SK-N-SH treated with all-trans-retinoic acid at 6 μM for 48 hours (cell line): ENCODE results near the gene KLHL26.

Experiments
- ATAC-seq: fragments of 200-7000 bp; cut with Tn5 transposase; 3 replicates; pipeline ENCODE4 v1.9.1; 2020; ENCODE audit warnings: mild to moderate bottlenecking, moderate library complexity
- ARNTL ChIP-seq: fragments of 450-650 bp; formaldehyde crosslinking; IDR thresholded peaks from 2 replicates; pipeline ENCODE4 v1.5.0; 2020; ENCODE audit warnings: low read depth, mild to moderate bottlenecking, moderate library complexity, borderline replicate concordance
- BACH2 ChIP-seq: fragments of 250-450 bp; sonication (Bioruptor Pico); IDR thresholded peaks from 2 replicates; pipeline ENCODE4 v1.9.0; 2021; ENCODE audit warnings: mild to moderate bottlenecking, borderline replicate concordance
- CSDC2 ChIP-seq: fragments of 250-450 bp; sonication (Bioruptor Pico); IDR thresholded peaks from 2 replicates; pipeline ENCODE4 v1.5.0; 2020; ENCODE audit warnings: mild to moderate bottlenecking, moderate library complexity
- ESRRG ChIP-seq: fragments of 250-450 bp; sonication (Bioruptor Pico); IDR thresholded peaks from 2 replicates; pipeline ENCODE4 v1.6.1; 2021; ENCODE audit warnings: mild to moderate bottlenecking
- GLIS3 ChIP-seq: fragments of 250-450 bp; sonication (Bioruptor Pico); IDR thresholded peaks from 2 replicates; pipeline ENCODE4 v1.5.0; 2020; ENCODE audit warnings: mild to moderate bottlenecking, moderate library complexity
- ISL1 ChIP-seq: fragments of 250-450 bp; sonication (Bioruptor Pico); IDR thresholded peaks from 2 replicates; pipeline ENCODE4 v2.1.2; 2022; ENCODE audit warnings: mild to moderate bottlenecking, moderate library complexity
- OSR1 ChIP-seq: fragments of 250-450 bp; sonication (Bioruptor Pico); IDR thresholded peaks from 2 replicates; pipeline ENCODE4 v1.8.0; 2022; ENCODE audit warnings: moderate library complexity, mild to moderate bottlenecking, inconsistent platforms
- RARB ChIP-seq: fragments of 250-450 bp; sonication (Bioruptor Pico); IDR thresholded peaks from 2 replicates; pipeline ENCODE4 v1.8.0; 2021; ENCODE audit warnings: mild to moderate bottlenecking, moderate library complexity
- TCF4 ChIP-seq: fragments of 250-450 bp; sonication (Bioruptor Pico); IDR thresholded peaks from 2 replicates; pipeline ENCODE4 v1.8.0; 2021; ENCODE audit warnings: mild to moderate bottlenecking, moderate library complexity, borderline replicate concordance
- TOX ChIP-seq: fragments of 250-450 bp; sonication (Bioruptor Pico); IDR thresholded peaks from 2 replicates; pipeline ENCODE4 v1.8.0; 2021; ENCODE audit warnings: mild to moderate bottlenecking, moderate library complexity, borderline replicate concordance
- ZC3H10 ChIP-seq: fragments of 250-450 bp; sonication (Bioruptor Pico); IDR thresholded peaks from 2 replicates; pipeline ENCODE4 v1.5.1; 2021; ENCODE audit warnings: mild to moderate bottlenecking, moderate library complexity
- ZFP3 ChIP-seq: fragments of 250-450 bp; sonication (Bioruptor Pico); IDR thresholded peaks from 2 replicates; pipeline ENCODE4 v1.5.0; 2020; ENCODE audit warnings: mild to moderate bottlenecking, moderate library complexity
- ZFP30 ChIP-seq: fragments of 450-650 bp; formaldehyde crosslinking; IDR thresholded peaks from 2 replicates; pipeline ENCODE4 v1.5.0; 2022; ENCODE audit warnings: mild to moderate bottlenecking, moderate library complexity
- ZNF565 ChIP-seq: fragments of 450-650 bp; formaldehyde crosslinking; conservative IDR thresholded peaks from 2 replicates; pipeline ENCODE4 v1.5.0; 2020; ENCODE audit warnings: low read depth, mild to moderate bottlenecking, moderate library complexity
- ZNF70 ChIP-seq: fragments of 450-650 bp; formaldehyde crosslinking; IDR thresholded peaks from 2 replicates; pipeline ENCODE4 v1.5.0; 2020; ENCODE audit warnings: mild to moderate bottlenecking, moderate library complexity
- ZNF8 ChIP-seq: fragments of 450-650 bp; formaldehyde crosslinking; IDR thresholded peaks from 2 replicates; pipeline ENCODE4 v1.5.0; 2020; ENCODE audit warnings: mild to moderate bottlenecking, moderate library complexity
- TF ChIP-seq, protein P1 (sequence below): fragments of 250-450 bp; sonication (Bioruptor Pico); IDR thresholded peaks from 2 replicates; pipeline ENCODE4 v1.5.1; 2021; ENCODE audit warnings: mild to moderate bottlenecking, moderate library complexity
- TF ChIP-seq, protein P2 (sequence below): fragments of 250-450 bp; sonication (Bioruptor Pico); IDR thresholded peaks from 2 replicates; pipeline ENCODE4 v1.8.0; 2020; ENCODE audit warnings: mild to moderate bottlenecking, moderate library complexity, borderline replicate concordance
- TF ChIP-seq, protein P3 (sequence below): fragments of 250-450 bp; sonication (Bioruptor Pico); IDR thresholded peaks from 2 replicates; pipeline ENCODE4 v1.8.0; 2021; ENCODE audit warnings: low read depth, mild to moderate bottlenecking, moderate library complexity, borderline replicate concordance
- TF ChIP-seq, protein P4 (sequence below): fragments of 250-450 bp; sonication (Bioruptor Pico); IDR thresholded peaks from 2 replicates; pipeline ENCODE4 v1.5.1; 2020; ENCODE audit warnings: low read depth, mild to moderate bottlenecking, moderate library complexity
- TF ChIP-seq, protein P5 (sequence below): fragments of 250-450 bp; sonication (Bioruptor Pico); IDR thresholded peaks from 2 replicates; pipeline ENCODE4 v1.5.0; 2020; ENCODE audit warnings: mild to moderate bottlenecking, moderate library complexity

Gene KLHL26

DNA sequence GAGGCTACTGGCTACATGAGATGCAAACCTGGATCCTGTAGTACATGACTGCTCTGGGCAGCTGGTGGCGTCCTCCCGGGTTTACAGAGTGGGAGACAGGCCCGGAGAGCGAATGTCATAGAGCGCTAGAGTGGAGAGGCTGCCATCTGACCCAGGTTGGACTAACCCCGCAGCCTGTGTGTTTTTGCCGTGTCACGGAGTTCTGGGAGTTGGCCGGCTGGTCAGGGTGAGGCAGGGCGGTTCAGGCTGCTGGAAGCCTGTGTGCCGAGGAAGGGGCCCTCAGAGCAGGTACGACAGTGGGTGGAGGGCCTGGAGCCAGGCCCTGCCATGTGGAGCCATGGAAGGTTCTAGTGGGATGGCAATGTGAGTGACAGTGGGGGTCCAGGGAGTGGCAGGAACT lies 59.2 kb downstream of the KLHL26 start:
- no peak for ATAC-seq
- TF ChIP-seq, protein P1, sequence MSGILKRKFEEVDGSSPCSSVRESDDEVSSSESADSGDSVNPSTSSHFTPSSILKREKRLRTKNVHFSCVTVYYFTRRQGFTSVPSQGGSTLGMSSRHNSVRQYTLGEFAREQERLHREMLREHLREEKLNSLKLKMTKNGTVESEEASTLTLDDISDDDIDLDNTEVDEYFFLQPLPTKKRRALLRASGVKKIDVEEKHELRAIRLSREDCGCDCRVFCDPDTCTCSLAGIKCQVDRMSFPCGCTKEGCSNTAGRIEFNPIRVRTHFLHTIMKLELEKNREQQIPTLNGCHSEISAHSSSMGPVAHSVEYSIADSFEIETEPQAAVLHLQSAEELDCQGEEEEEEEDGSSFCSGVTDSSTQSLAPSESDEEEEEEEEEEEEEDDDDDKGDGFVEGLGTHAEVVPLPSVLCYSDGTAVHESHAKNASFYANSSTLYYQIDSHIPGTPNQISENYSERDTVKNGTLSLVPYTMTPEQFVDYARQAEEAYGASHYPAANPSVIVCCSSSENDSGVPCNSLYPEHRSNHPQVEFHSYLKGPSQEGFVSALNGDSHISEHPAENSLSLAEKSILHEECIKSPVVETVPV: no peak
- TF ChIP-seq, protein P2, sequence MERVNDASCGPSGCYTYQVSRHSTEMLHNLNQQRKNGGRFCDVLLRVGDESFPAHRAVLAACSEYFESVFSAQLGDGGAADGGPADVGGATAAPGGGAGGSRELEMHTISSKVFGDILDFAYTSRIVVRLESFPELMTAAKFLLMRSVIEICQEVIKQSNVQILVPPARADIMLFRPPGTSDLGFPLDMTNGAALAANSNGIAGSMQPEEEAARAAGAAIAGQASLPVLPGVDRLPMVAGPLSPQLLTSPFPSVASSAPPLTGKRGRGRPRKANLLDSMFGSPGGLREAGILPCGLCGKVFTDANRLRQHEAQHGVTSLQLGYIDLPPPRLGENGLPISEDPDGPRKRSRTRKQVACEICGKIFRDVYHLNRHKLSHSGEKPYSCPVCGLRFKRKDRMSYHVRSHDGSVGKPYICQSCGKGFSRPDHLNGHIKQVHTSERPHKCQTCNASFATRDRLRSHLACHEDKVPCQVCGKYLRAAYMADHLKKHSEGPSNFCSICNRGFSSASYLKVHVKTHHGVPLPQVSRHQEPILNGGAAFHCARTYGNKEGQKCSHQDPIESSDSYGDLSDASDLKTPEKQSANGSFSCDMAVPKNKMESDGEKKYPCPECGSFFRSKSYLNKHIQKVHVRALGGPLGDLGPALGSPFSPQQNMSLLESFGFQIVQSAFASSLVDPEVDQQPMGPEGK: no peak
- no peak for TF ChIP-seq ZFP3
- no peak for TF ChIP-seq GLIS3 (CRISPR knock-in tag)
- no peak for TF ChIP-seq ZNF565 (CRISPR knock-in tag)
- TF ChIP-seq ARNTL (CRISPR knock-in tag): no peak
- TF ChIP-seq ZFP30 (CRISPR knock-in tag): no peak
- no peak for TF ChIP-seq ZNF70 (CRISPR knock-in tag)
- no peak for TF ChIP-seq ISL1 (CRISPR knock-in tag)
- no peak for TF ChIP-seq CSDC2 (CRISPR knock-in tag)
- TF ChIP-seq, protein P3, sequence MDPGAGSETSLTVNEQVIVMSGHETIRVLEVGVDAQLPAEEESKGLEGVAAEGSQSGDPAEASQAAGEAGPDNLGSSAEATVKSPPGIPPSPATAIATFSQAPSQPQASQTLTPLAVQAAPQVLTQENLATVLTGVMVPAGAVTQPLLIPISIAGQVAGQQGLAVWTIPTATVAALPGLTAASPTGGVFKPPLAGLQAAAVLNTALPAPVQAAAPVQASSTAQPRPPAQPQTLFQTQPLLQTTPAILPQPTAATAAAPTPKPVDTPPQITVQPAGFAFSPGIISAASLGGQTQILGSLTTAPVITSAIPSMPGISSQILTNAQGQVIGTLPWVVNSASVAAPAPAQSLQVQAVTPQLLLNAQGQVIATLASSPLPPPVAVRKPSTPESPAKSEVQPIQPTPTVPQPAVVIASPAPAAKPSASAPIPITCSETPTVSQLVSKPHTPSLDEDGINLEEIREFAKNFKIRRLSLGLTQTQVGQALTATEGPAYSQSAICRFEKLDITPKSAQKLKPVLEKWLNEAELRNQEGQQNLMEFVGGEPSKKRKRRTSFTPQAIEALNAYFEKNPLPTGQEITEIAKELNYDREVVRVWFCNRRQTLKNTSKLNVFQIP (CRISPR knock-in tag): no peak
- TF ChIP-seq, protein P4, sequence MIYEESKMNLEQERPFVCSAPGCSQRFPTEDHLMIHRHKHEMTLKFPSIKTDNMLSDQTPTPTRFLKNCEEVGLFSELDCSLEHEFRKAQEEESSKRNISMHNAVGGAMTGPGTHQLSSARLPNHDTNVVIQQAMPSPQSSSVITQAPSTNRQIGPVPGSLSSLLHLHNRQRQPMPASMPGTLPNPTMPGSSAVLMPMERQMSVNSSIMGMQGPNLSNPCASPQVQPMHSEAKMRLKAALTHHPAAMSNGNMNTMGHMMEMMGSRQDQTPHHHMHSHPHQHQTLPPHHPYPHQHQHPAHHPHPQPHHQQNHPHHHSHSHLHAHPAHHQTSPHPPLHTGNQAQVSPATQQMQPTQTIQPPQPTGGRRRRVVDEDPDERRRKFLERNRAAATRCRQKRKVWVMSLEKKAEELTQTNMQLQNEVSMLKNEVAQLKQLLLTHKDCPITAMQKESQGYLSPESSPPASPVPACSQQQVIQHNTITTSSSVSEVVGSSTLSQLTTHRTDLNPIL (CRISPR knock-in tag): no peak
- TF ChIP-seq BACH2 (CRISPR knock-in tag): no peak
- TF ChIP-seq ZNF8 (CRISPR knock-in tag): no peak

DNA sequence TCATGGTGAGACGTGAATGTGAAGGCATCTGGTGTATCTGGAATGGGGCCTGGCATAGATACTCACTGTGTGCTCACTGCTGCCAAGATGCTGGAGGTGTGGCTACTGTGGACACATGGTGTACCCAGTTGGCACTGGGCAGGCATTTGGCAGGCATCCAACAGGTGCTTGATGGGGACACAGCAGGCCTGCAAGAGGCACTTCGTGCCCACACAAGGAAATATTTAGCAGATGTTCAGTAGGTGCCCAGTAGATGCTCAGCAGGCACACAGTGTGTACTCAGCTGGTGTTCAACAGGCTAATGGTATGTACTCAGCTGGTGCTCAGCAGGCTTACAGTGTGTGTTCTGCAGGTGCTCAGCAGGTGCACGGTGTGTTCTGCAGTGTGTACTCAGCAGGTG lies 60.9 kb downstream of the KLHL26 start:
- TF ChIP-seq ZFP3 (no peak), OSR1 (CRISPR knock-in tag) (no peak), ZNF565 (CRISPR knock-in tag) (no peak), TCF4 (no peak), ZNF8 (CRISPR knock-in tag) (no peak), GLIS3 (CRISPR knock-in tag) (no peak), ARNTL (CRISPR knock-in tag) (no peak), TOX (CRISPR knock-in tag) (no peak), ZC3H10 (CRISPR knock-in tag) (no peak)
- TF ChIP-seq, protein P3 (CRISPR knock-in tag): no peak
- TF ChIP-seq, all 23 proteins: peak for 0
- ATAC-seq: no peak

DNA sequence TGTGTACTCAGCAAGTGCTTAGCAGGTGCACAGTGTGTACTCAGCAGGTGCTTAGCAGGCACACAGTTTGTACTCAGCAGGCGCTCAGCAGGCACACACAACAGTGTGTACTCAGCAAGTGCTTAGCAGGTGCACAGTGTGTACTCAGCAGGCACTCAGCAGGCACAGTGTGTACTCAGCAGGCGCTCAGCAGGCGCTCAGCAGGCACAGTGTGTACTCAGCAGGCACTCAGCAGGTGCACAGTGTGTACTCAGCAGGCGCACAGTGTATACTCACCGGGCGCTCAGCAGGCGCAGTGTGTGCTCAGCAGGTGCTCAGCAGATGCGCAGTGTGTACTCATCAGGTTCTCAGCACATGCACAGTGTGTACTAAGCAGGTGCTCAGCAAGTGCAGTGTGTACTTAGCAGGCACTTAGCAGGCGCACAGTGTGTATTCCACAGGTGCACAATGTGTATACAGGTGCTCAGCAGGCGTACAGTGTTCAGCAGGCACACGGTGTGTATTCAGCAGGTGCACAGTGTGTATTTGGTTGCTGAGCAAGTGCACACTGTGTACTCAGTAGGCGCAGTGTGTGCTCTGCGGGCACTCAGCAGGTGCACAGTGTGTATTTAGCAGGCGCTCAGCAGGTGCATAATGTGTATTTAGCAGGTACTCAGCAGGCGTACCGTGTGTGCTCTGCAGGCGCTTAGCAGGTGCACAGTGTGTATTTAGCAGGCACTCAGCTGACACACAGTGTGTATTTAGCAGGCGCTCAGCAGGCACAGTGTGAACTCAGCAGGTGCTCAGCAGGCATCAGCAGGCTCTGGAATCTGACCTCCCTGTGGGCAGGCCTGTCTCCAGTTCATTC lies 61.7 kb downstream of the KLHL26 start:
- ATAC-seq: no peak
- no peak for TF ChIP-seq TOX (CRISPR knock-in tag)
- no peak for TF ChIP-seq ARNTL (CRISPR knock-in tag)
- TF ChIP-seq GLIS3 (CRISPR knock-in tag): no peak
- TF ChIP-seq, protein P2: no peak
- TF ChIP-seq ZNF565 (CRISPR knock-in tag): no peak
- TF ChIP-seq, protein P3 (CRISPR knock-in tag): no peak
- TF ChIP-seq, protein P5, sequence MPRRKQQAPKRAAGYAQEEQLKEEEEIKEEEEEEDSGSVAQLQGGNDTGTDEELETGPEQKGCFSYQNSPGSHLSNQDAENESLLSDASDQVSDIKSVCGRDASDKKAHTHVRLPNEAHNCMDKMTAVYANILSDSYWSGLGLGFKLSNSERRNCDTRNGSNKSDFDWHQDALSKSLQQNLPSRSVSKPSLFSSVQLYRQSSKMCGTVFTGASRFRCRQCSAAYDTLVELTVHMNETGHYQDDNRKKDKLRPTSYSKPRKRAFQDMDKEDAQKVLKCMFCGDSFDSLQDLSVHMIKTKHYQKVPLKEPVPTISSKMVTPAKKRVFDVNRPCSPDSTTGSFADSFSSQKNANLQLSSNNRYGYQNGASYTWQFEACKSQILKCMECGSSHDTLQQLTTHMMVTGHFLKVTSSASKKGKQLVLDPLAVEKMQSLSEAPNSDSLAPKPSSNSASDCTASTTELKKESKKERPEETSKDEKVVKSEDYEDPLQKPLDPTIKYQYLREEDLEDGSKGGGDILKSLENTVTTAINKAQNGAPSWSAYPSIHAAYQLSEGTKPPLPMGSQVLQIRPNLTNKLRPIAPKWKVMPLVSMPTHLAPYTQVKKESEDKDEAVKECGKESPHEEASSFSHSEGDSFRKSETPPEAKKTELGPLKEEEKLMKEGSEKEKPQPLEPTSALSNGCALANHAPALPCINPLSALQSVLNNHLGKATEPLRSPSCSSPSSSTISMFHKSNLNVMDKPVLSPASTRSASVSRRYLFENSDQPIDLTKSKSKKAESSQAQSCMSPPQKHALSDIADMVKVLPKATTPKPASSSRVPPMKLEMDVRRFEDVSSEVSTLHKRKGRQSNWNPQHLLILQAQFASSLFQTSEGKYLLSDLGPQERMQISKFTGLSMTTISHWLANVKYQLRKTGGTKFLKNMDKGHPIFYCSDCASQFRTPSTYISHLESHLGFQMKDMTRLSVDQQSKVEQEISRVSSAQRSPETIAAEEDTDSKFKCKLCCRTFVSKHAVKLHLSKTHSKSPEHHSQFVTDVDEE: no peak
- TF ChIP-seq ESRRG (CRISPR knock-in tag): no peak
- no peak for TF ChIP-seq RARB (CRISPR knock-in tag)
- TF ChIP-seq, all 23 proteins: peak for 0
